Measurements from ENCODE around the gene SPATA13.

SPATA13 gene

DNA sequence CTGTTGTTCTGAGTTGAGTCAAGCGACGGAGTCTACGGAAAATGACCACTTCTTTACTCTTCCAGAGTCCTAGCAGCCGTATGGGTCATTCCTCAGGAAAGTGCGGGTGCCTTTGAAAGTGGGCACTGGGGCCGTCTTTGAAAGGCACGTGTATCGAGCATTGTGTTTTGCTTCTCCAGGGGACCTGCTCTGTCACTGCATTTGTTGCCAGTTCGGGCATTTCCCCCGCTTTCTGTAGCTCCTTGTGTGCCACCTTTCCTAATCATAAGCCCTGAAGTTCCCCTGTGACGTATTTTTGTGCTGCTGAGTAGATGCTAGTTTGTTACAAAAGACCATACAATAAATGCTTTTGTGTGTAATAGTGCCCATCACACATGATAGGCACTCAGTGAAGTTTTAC is 24.4 kb downstream of the SPATA13 start:
- no peak overlapping the region for H3K27ac ChIP-seq
- H3K27me3 ChIP-seq (ENCODE audit: insufficient read depth, low read depth): no peaks in the 10 kb centered on the region
- H3K4me3 ChIP-seq (IDR thresholded peaks at IDR 0.05; ENCODE audit: insufficient read depth, low read depth, low read length): no peak overlapping the region
- no peaks in the 10 kb centered on the region for H3K4me1 ChIP-seq (ENCODE audit: low read depth, poor library complexity, severe bottlenecking)
- H3K36me3 ChIP-seq (ENCODE audit: insufficient read depth): no peaks in the 10 kb centered on the region
- no peaks in the 10 kb centered on the region for H4K20me1 ChIP-seq (ENCODE audit: insufficient read depth)
- no peak overlapping the region for H3K9ac ChIP-seq
- TF ChIP-seq, protein P1, sequence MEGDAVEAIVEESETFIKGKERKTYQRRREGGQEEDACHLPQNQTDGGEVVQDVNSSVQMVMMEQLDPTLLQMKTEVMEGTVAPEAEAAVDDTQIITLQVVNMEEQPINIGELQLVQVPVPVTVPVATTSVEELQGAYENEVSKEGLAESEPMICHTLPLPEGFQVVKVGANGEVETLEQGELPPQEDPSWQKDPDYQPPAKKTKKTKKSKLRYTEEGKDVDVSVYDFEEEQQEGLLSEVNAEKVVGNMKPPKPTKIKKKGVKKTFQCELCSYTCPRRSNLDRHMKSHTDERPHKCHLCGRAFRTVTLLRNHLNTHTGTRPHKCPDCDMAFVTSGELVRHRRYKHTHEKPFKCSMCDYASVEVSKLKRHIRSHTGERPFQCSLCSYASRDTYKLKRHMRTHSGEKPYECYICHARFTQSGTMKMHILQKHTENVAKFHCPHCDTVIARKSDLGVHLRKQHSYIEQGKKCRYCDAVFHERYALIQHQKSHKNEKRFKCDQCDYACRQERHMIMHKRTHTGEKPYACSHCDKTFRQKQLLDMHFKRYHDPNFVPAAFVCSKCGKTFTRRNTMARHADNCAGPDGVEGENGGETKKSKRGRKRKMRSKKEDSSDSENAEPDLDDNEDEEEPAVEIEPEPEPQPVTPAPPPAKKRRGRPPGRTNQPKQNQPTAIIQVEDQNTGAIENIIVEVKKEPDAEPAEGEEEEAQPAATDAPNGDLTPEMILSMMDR (conservative IDR thresholded peaks at IDR 0.05; ENCODE audit: low read depth, low read length): no peak
- no peak overlapping the region for H2AFZ ChIP-seq (ENCODE audit: low read depth)
- no peak overlapping the region for H3K4me2 ChIP-seq
- H3K79me2 ChIP-seq (ENCODE audit: insufficient read depth, low read depth): no peaks in the 10 kb centered on the region

DNA sequence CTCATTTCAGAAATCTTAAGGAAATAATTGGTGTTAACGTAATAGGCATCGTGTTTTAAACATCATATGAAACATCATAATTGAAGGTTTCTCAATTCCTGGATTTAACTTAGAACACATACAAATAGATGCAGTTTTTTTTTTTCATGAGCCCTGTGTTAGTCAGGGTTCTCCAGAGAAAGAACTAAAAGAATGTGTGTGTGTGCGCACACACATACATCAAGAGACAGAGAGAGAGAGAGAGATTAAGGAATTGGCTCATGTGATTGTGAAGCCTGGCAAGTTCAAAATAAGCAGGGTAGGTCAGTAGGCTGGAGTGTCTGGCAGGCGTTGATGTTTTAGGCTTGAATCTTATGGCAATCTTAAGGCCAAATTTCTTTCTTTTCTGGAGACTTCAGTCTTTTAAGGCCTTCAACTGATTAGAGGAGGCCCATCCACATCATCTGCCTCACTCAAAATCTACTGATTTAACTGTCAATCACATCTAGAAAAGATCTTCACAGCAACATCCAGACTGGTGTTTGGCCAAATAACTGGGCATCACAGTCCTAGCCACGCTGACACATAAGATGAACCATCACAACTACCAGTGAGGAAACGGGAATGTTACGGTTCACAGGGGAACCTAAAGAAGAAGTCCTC is 25.2 kb downstream of the SPATA13 start:
- Histone ChIP-seq H4K20me1 (ENCODE audit: insufficient read depth) (no peaks in the 10 kb centered on the region), H3K4me1 (ENCODE audit: low read depth, poor library complexity, severe bottlenecking) (no peaks in the 10 kb centered on the region), H3K36me3 (ENCODE audit: insufficient read depth) (no peaks in the 10 kb centered on the region), H3K4me2 (no peak overlapping the region), H3K27me3 (ENCODE audit: insufficient read depth, low read depth) (no peaks in the 10 kb centered on the region), H3K9ac (no peak overlapping the region), H3K27ac (no peak overlapping the region), H2AFZ (ENCODE audit: low read depth) (no peak overlapping the region), H3K79me2 (ENCODE audit: insufficient read depth, low read depth) (no peaks in the 10 kb centered on the region), H3K4me3 (IDR thresholded peaks at IDR 0.05; ENCODE audit: insufficient read depth, low read depth, low read length) (no peak overlapping the region)
- TF ChIP-seq, protein P1 (conservative IDR thresholded peaks at IDR 0.05; ENCODE audit: low read depth, low read length): no peak

DNA sequence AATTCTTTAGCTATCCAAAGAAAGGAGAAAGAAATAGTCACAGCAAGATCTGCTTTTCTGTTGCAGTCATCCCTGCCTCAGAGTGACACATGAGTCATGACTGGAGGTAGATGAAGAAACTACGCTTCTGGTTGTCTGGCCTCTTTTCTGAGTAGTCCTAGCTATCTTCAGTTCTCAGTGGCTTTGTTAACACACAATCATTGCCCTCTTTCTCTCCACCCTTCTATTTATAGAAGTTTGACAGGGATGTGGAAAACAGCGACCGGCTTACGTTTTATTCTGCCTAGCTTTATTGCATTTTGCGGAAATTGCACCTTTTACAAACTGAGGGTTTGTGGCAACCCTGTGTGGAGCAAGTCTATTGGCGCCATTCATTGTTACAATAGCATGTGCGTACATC is 26.7 kb downstream of the SPATA13 start:
- H3K27me3 ChIP-seq (ENCODE audit: insufficient read depth, low read depth): no peaks in the 10 kb centered on the region
- no peak overlapping the region for H3K4me3 ChIP-seq (IDR thresholded peaks at IDR 0.05; ENCODE audit: insufficient read depth, low read depth, low read length)
- no peaks in the 10 kb centered on the region for H3K36me3 ChIP-seq (ENCODE audit: insufficient read depth)
- H4K20me1 ChIP-seq (ENCODE audit: insufficient read depth): no peaks in the 10 kb centered on the region
- H3K79me2 ChIP-seq (ENCODE audit: insufficient read depth, low read depth): no peaks in the 10 kb centered on the region
- no peaks in the 10 kb centered on the region for H3K4me1 ChIP-seq (ENCODE audit: low read depth, poor library complexity, severe bottlenecking)
- H2AFZ ChIP-seq (ENCODE audit: low read depth): no peak overlapping the region
- H3K9ac ChIP-seq: no peak overlapping the region
- TF ChIP-seq, protein P1 (conservative IDR thresholded peaks at IDR 0.05; ENCODE audit: low read depth, low read length): no peak
- H3K27ac ChIP-seq: no peak overlapping the region
- H3K4me2 ChIP-seq: no peak overlapping the region

DNA sequence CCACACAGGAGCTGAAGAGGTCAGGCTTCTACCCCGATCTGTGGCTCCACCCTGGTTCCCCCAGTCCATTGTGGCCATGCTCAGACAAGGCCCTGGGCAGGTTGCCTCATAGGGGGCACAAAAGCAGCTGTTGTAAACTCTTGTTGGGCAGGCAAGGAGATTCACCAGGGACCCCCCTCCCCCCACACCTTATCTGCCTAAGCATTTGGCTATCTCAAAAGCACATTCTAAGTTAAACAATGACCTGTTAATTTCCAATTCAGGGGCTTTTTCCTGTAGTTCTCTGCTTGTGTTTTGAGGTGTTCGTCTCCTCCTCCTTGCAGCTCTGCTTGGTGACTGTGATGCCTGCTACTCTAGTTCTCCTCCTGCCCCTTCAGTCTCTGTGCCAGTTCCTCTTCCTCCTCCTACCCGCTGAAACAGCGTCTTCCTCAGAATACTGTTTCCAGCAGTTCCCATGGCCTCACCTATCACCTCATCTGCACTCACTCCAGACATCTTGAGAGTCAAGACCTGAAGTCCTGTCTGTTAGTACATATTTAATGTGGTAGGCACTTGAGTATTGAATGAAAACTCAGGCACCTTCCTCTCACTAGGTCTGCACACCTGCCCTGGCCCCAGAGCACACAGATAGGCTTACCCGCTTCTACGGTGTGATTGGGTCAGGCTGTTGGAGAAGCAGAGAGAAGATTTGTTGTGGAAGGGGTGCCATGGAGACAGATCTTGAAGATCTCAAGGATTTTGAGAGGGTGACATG is 31.7 kb downstream of the SPATA13 start:
- H3K9ac ChIP-seq: no peak overlapping the region
- no peak overlapping the region for H3K4me2 ChIP-seq
- TF ChIP-seq, protein P1 (conservative IDR thresholded peaks at IDR 0.05; ENCODE audit: low read depth, low read length): no peak
- H3K27ac ChIP-seq: no peak overlapping the region
- H3K36me3 ChIP-seq (ENCODE audit: insufficient read depth): no peaks in the 10 kb centered on the region
- no peaks in the 10 kb centered on the region for H4K20me1 ChIP-seq (ENCODE audit: insufficient read depth)
- no peaks in the 10 kb centered on the region for H3K4me1 ChIP-seq (ENCODE audit: low read depth, poor library complexity, severe bottlenecking)
- no peaks in the 10 kb centered on the region for H3K79me2 ChIP-seq (ENCODE audit: insufficient read depth, low read depth)
- no peaks in the 10 kb centered on the region for H3K27me3 ChIP-seq (ENCODE audit: insufficient read depth, low read depth)
- H3K4me3 ChIP-seq (IDR thresholded peaks at IDR 0.05; ENCODE audit: insufficient read depth, low read depth, low read length): no peak overlapping the region
- no peak overlapping the region for H2AFZ ChIP-seq (ENCODE audit: low read depth)

Data from KMS-11 (cell line).